Measurements from ENCODE around the gene BAIAP2. TPM values are rescaled to one million over a fixed set of nuclear protein-coding genes. Genes with fewer than 3 reads are reported as not detected.

Gene BAIAP2
- total RNA-seq, 2 experiments from 2014 or later = 3.3 to 3.6 TPM

DNA sequence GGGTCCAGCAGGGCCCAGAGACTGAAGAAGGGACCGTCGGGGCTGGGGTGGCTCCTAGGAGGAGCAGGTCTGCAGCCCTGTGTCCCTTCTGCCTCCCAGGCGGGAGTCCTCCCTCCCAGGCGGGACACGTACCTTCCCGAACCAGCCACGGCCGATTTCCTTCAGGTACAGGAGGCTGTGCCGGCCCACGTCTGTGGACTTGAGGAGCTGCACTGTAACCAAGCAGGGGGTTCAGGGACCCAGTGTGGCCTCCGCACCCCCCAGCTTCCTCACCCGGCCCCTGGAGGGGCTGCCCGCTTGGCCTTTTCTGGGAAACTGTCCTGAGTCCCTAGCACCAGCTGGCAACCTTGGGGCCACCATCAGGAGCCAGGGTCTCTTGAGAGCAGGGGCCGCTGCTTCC is 93.4 kb downstream of the BAIAP2 start:
- H3K36me3 Mint-ChIP-seq = no peaks in the 10 kb centered on the region
- ChIA-PET POLR2A (no interaction called here), CTCF (no interaction called here)
- intact Hi-C loops (cut with micrococcal nuclease) = no loop called here
- H3K27ac Mint-ChIP-seq = no peak overlapping the region
- no peaks in the 10 kb centered on the region for H3K27me3 Mint-ChIP-seq
- no peak for DNase-seq
- H3K9me3 Mint-ChIP-seq = no peaks in the 10 kb centered on the region
- no peaks in the 10 kb centered on the region for H3K4me1 Mint-ChIP-seq (ENCODE audit: low read depth)
- no peak overlapping the region for H3K4me3 Mint-ChIP-seq

DNA sequence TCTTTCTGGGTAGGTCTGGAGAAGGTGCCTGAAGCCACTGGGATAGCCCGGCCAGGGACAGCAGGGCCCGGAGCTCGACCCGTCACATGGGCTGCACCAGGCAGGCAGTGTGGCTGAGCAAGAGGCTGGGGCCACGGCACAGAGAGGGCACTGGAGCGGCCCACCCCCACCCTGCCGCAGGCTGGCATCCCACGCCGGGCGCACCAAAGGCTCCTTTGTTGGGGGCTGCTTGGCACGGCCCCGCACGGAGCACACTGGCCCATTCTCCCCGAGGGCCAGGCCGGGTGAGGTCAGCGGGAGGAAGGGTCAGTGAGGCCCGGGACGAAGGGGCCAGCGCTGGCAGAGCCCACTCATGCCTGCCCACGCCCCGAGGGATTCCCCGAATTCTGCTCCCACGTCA is 93.8 kb downstream of the BAIAP2 start:
- no peaks in the 10 kb centered on the region for H3K9me3 Mint-ChIP-seq
- DNase-seq = no peak
- H3K27me3 Mint-ChIP-seq = no peaks in the 10 kb centered on the region
- no peak overlapping the region for H3K4me3 Mint-ChIP-seq
- ChIA-PET CTCF (no interaction called here), POLR2A (no interaction called here)
- no peaks in the 10 kb centered on the region for H3K36me3 Mint-ChIP-seq
- no peaks in the 10 kb centered on the region for H3K4me1 Mint-ChIP-seq (ENCODE audit: low read depth)
- intact Hi-C loops (cut with micrococcal nuclease) = no loop called here
- H3K27ac Mint-ChIP-seq = no peak overlapping the region

DNA sequence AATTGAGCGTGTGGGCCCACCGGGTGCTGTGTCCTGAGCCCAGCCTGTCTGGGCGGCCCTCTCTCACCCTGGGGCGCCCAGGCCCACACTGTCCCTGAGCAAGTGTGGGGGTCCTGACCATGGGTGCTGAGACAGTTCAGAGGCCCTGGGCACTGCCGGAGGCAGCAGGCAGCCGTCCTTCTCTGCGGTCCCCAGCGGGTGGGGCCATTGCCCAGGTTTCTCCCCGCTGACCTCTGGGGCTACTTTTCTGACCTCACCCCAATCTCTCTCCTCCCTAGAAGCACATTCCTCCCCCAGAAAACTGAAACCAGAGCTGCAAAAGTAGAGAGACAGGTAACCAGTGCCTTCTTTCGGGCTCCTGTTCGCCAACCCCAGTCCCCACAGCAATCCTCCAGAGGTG is 94.3 kb downstream of the BAIAP2 start:
- CTCF ChIA-PET = interaction anchor here (0.7 kb wide), 1 partner anchor 300 kb away, joined by 3 read pairs; no protein-coding TSS in a partner anchor
- POLR2A ChIA-PET = no interaction called here
- no peak for DNase-seq
- Mint-ChIP-seq H3K27me3 (no peaks in the 10 kb centered on the region), H3K4me1 (ENCODE audit: low read depth) (no peaks in the 10 kb centered on the region), H3K36me3 (no peaks in the 10 kb centered on the region), H3K27ac (no peak overlapping the region), H3K9me3 (no peaks in the 10 kb centered on the region), H3K4me3 (no peak overlapping the region)
- intact Hi-C loops (cut with micrococcal nuclease) = no loop called here

DNA sequence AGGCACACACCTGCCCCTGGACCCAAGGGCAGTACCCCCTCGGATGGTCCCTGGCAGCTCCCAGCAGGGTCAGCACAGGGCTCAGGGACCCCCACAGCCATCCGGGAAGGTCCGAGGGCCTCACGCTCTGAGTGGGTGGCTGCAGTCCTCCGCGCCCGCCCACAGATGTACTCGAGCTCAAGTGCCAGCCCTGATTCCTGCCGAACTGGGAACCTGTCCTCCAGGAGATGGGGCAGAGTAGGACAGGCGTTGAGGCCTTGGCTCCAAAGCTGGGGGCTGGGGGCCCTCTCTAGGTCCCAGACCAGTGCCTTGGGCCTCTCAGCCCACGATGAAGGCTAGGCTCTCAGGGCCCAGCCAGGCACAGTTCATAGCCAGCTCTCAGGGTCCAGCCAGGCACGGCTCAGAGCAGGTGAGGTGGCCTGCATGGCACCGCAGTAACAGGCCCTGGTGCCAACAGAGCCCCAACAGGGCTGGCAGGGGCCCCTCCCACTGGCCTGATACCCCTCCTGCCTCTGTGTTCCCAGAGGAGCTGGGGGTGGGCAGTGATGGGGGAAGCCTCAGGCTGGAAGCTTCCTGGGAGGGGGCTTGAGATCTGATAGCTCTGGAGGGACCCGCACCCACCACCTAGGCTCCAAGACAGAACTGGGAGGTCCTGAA is 94.9 kb downstream of the BAIAP2 start:
- CTCF ChIA-PET = interaction anchor here (0.7 kb wide), 1 partner anchor 300 kb away, joined by 3 read pairs; no protein-coding TSS in a partner anchor
- H3K36me3 Mint-ChIP-seq = no peaks in the 10 kb centered on the region
- no peaks in the 10 kb centered on the region for H3K9me3 Mint-ChIP-seq
- no peak for DNase-seq
- H3K4me3 Mint-ChIP-seq = no peak overlapping the region
- H3K27me3 Mint-ChIP-seq = no peaks in the 10 kb centered on the region
- H3K4me1 Mint-ChIP-seq (ENCODE audit: low read depth) = no peaks in the 10 kb centered on the region
- POLR2A ChIA-PET = no interaction called here
- no peak overlapping the region for H3K27ac Mint-ChIP-seq
- intact Hi-C loops (cut with micrococcal nuclease) = no loop called here

DNA sequence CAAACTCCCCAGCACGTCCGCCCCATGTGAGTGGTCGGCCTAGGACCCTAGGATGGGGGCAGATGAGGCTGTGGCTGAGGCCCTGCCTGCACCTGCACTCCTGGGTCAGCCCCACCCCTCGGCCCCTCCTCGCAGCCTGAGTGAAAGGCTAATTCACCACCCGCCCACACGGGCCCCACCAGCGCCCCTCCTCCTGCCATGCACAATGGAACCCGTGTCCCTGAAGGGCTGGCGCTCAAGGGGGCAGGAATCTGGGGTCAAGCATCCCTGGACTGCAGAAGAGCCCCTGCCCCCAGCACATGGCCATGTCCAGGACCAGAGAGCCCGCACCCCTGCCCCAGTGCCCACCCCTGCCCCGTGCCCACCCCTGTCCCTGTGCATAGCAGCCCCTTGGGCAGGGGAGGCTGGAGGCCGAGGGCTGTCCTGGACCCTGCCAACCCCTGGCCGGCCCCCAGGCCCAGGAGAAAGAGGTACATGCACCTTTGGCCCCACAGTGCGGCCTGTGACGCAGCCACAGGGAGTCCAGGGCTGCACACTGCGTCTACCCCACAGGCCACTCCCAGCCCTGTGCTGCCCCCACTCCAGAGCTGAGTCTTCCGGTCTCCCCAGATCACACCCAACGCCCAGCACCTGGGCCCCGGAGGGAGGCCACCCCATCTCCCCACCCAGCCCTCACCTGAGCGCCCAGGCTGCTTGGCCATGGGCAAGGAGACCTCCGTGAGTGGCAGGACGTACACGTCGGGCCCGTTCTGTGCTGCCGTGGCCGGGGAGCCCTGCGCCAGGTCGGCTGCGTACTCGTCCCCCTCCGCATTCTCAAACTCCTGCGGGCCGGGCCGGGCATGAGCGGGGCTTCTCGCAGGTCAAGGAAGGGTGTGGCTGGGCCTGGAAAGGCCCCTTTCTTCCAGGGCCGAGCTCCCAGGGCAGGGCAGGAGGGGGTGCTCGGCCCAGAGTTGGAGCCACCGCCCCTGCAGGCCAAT is 95.7 kb downstream of the BAIAP2 start:
- CTCF ChIA-PET = no interaction called here
- no peak overlapping the region for H3K27ac Mint-ChIP-seq
- no peaks in the 10 kb centered on the region for H3K9me3 Mint-ChIP-seq
- H3K27me3 Mint-ChIP-seq = no peaks in the 10 kb centered on the region
- H3K36me3 Mint-ChIP-seq = no peaks in the 10 kb centered on the region
- no peak for DNase-seq
- intact Hi-C loops (cut with micrococcal nuclease) = no loop called here
- POLR2A ChIA-PET = interaction anchor here (0.6 kb wide), 1 partner anchor 291 kb away, joined by 3 read pairs; no protein-coding TSS in a partner anchor
- H3K4me3 Mint-ChIP-seq = no peak overlapping the region
- no peaks in the 10 kb centered on the region for H3K4me1 Mint-ChIP-seq (ENCODE audit: low read depth)

DNA sequence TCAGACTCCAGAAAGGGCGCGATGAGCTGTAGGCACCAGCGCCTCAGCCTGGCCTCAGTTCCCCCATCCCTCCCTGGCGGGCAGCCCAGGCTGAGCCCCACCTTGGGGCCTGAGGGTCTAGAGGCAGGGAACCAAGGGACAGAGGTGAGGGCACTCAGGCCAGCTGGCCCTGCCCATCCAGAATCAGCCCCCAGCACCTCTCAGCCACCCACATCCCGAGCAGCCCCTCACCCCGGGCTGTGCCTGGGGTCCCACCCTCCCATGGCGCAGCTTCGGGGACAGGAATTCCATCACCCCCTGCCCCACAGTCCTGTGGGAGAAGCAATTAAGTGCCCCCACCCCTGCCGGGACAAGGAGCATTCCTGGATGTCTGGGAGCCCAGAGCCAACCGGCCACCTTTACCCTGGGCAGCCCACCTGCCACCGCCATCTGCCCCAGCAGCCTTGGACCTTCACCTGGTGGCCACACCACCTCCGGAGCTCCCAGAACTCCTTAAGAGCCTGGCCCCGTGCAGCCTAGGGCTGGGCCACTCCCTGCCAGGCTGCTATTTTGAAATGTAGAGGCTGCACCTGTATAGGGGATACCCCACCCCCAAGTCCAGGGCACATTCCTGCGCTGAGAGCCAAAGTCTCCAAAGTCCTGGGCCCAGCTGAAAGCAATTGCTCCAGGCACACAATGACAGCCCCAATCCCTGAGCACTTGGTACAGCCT is 96.7 kb downstream of the BAIAP2 start:
- Mint-ChIP-seq H3K4me3 (no peak overlapping the region), H3K9me3 (no peaks in the 10 kb centered on the region), H3K27ac (no peak overlapping the region), H3K27me3 (no peaks in the 10 kb centered on the region), H3K4me1 (ENCODE audit: low read depth) (no peaks in the 10 kb centered on the region), H3K36me3 (no peaks in the 10 kb centered on the region)
- DNase-seq = no peak
- intact Hi-C loops (cut with micrococcal nuclease) = no loop called here
- POLR2A ChIA-PET = no interaction called here
- CTCF ChIA-PET = no interaction called here

DNA sequence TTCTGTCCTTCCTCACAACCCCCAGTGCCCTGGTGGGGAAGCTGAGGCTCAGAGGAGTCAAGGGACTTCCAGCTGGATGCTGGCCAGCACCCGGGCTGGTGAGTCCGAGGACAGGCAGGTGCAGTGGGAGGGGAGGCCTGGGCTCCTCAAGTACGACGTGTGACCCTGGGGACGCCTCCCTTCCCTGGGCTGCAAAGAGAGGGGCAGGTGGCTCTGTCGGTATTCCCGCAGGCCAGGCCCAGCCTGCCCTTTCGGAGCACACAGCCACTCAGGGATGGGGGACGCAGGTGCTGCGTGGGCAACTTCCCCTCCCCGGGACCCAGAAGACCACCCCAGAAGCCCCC is 97.2 kb downstream of the BAIAP2 start:
- H3K36me3 Mint-ChIP-seq = no peaks in the 10 kb centered on the region
- no peak overlapping the region for H3K27ac Mint-ChIP-seq
- intact Hi-C loops (cut with micrococcal nuclease) = no loop called here
- ChIA-PET CTCF (no interaction called here), POLR2A (no interaction called here)
- DNase-seq = no peak
- no peaks in the 10 kb centered on the region for H3K9me3 Mint-ChIP-seq
- H3K27me3 Mint-ChIP-seq = no peaks in the 10 kb centered on the region
- H3K4me3 Mint-ChIP-seq = no peak overlapping the region
- H3K4me1 Mint-ChIP-seq (ENCODE audit: low read depth) = no peaks in the 10 kb centered on the region

DNA sequence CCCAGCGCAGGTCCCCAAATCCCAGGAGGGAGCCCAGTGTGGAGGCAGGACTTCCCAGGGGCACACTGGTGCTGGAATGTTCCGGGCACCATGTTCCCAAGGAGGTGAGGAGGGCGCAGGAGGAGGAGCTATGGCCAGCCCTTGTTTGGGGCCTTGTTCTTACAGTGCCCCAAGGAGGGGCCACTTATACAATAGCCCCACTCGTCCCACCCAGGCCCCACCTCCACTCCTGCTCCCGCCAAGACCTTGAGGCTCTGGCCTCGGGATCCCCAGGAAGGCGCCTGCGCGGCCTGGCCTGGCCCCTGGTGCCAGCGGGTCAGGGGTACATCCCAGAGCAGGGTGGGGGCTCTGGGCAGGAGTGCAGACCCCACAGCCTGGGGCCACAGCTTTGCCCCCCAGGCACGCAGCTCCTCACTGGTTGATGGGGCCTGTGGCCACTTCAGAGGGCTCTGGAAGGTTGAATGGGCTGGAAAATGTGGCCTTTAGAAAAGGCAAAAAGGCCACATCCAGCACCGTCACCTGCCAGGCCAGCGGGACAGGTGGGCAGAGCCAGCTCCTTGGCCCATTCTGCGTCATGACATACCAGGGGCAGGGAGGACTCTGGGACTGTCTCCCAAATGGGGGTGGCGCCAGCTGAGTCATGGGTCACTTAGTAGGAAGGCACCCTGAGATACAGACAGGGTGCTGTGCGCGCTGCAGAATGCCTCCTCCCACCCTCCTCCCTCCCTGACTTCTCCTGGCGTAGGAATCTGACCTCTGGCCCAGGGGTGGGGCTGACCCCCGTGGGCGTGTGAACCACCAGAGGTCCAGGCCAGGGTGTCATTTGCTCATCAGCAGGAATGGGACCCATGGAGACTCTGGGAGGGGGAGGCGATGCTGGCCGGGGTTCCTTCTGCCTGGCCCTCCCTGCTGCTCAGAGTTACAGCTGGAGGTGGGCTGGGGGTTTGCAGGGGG is 98.1 kb downstream of the BAIAP2 start:
- Mint-ChIP-seq H3K9me3 (peaks cover 6% of the 10 kb centered on the region), H3K4me1 (ENCODE audit: low read depth) (no peaks in the 10 kb centered on the region), H3K4me3 (no peak overlapping the region), H3K27me3 (no peaks in the 10 kb centered on the region), H3K27ac (no peak overlapping the region), H3K36me3 (no peaks in the 10 kb centered on the region)
- CTCF ChIA-PET = no interaction called here
- POLR2A ChIA-PET = no interaction called here
- intact Hi-C loops (cut with micrococcal nuclease) = no loop called here
- DNase-seq = no peak

DNA sequence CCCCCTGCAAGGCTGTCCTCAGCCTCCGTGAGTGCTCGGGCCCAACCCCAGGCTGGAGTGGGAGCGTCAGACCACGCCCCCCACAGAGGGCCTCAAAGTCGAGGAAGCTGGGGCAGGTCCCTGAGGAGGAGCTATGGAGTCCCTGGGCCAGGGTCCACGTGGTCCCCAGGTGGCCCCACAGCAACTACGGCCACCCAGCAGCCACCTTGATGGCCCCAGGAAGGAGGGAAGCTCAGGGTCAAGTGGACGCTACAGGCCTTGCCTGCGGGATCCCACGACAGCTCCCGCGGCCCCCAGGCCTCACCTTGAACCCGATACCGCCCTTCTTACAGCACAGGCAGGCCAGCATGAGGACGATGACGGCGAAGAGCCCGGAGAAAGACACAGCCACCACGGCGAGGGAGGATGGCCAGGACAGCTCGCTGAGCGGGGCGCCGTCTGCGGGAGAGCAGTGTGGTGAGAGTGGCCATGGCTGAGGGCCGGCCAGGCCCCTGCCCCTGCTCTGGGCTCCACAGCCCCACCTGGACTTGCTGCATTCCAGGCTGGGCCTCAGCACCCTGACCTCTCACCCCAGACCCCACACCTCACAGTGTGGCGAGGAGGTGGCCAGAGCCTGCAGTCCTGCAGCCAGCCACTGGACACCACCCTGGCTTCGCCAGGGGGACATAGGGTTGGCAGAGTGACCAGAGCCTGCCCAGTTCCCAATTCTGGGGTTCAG is 99.3 kb downstream of the BAIAP2 start:
- ChIA-PET POLR2A (no interaction called here), CTCF (no interaction called here)
- peaks cover 17% of the 10 kb centered on the region for H3K9me3 Mint-ChIP-seq
- no peaks in the 10 kb centered on the region for H3K27me3 Mint-ChIP-seq
- H3K4me1 Mint-ChIP-seq (ENCODE audit: low read depth) = no peaks in the 10 kb centered on the region
- H3K27ac Mint-ChIP-seq = no peak overlapping the region
- no peak for DNase-seq
- H3K36me3 Mint-ChIP-seq = no peaks in the 10 kb centered on the region
- intact Hi-C loops (cut with micrococcal nuclease) = no loop called here
- H3K4me3 Mint-ChIP-seq = no peak overlapping the region

DNA sequence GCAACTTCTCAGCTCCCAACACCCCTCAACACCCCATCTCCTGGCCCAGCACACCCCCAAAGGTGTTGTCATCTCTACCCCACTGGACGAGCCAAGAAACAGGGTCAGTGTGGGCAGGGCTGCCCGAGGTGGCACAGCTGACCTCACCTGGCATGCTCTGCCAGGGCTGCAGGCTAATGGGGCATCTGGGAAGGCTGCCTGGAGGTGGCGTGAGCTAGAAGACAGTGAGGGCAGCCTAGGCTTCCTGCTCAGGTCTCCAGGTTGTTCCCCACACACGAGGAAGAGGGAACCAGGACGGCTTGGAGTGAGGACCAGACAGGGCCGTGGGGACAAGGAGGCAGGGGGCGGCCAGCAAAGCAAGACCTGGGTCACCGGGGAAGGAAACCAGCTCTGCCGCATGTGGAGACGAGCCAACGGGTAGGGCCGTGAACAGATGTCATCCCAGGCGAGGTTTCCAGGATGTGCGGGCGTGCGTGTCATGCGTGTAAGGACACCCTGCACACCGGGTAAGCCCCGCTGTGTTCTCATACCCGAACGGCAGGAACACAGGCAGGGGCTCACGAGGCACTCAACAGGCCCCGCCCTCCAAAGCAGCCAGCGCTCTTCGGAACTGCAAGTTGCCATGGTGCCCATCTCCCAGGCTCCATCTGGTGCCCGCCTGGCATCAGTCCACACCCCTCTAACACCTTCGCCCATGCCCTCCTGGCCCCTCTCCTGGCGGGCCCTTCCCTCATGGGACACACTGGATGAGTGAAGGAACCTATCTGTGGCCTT is 100.7 kb downstream of the BAIAP2 start:
- intact Hi-C loops (cut with micrococcal nuclease) = no loop called here
- Mint-ChIP-seq H3K4me1 (ENCODE audit: low read depth) (no peaks in the 10 kb centered on the region), H3K36me3 (no peaks in the 10 kb centered on the region), H3K27me3 (peaks cover 2% of the 10 kb centered on the region), H3K9me3 (peaks cover 17% of the 10 kb centered on the region), H3K27ac (no peak overlapping the region), H3K4me3 (no peak overlapping the region)
- DNase-seq = no peak
- ChIA-PET CTCF (no interaction called here), POLR2A (no interaction called here)

DNA sequence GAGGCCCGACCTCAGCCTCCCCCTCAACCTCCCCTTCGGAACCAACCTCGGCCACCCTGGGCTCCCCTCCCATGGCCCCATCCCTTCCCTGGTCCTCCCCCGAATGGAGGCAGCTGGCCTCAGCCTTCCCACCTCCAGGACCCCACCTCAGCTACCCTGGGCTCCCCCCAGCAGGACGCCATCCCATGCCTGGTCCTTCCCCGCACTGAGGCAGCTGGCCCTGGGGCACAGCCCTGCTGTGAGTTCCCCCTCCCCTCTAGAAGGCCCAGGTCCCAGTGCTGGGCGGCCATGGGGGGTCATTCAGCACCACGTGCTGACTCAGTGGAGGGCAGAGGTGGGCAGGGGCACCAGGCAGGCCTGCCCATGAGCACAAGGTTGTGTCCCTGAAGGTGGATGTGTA is 101.4 kb downstream of the BAIAP2 start:
- POLR2A ChIA-PET = no interaction called here

More for the DNA sequence above, 101.4 kb downstream of the BAIAP2 start:
- no peaks in the 10 kb centered on the region for H3K36me3 Mint-ChIP-seq
- H3K27me3 Mint-ChIP-seq = peaks cover 2% of the 10 kb centered on the region
- no peak overlapping the region for H3K27ac Mint-ChIP-seq
- CTCF ChIA-PET = no interaction called here
- H3K4me3 Mint-ChIP-seq = no peak overlapping the region
- no peak for DNase-seq
- H3K9me3 Mint-ChIP-seq = peaks cover 17% of the 10 kb centered on the region
- H3K4me1 Mint-ChIP-seq (ENCODE audit: low read depth) = no peaks in the 10 kb centered on the region
- intact Hi-C loops (cut with micrococcal nuclease) = no loop called here

All from activated CD4-positive, alpha-beta memory T cell treated with anti-CD3 and anti-CD28 coated beads for 36 hours (primary cell).